MM.1S (cell line): ENCODE data around the gene IGSF5.

Source experiments
- CTCF ChIP-seq: fragments of 300-600 bp; sonication (generic); IDR thresholded peaks from 2 replicates; pipeline ENCODE4 v1.5.1; 2016; ENCODE audit warnings: antibody characterized with exemption, low read length, mixed read lengths
- EZH2 ChIP-seq: fragments of 300-600 bp; sonication (generic); optimal IDR thresholded peaks from 2 replicates; pipeline ENCODE3; 2017; ENCODE audit warnings: low read depth, mild to moderate bottlenecking, antibody characterized with exemption, low read length, mixed read lengths
- EZH2phosphoT487 ChIP-seq: fragments of 300-600 bp; sonication (generic); IDR thresholded peaks from 2 replicates; pipeline ENCODE4 v1.6.1; 2018; ENCODE audit warnings: antibody characterized with exemption, low read length

- TF ChIP-seq CTCF (no peak), EZH2phosphoT487 (no peak), EZH2 (no peak)
Measured at GRCh38 chr21:39703578-39703977, 41.4 kb upstream of the IGSF5 start.
